Measurements from ENCODE around the gene TBX18.

The TBX18 gene

GRCh38 chr6:84764332-84765049 is at the start of gene TBX18:
Gene TBX18, minus strand, starts transcription at chr6:84764598. Its CDS starts 417 bp downstream, at chr6:84764181.
- DNase-seq (ENCODE audit: extremely low read depth, insufficient read length): no peak
- no peak within 1 kb of the TSS for H3K4me3 ChIP-seq (replicated peaks; ENCODE audit: low read depth, low read length)
- no peaks in the 10 kb centered on the region for H3K36me3 ChIP-seq (ENCODE audit: control insufficient read depth, insufficient read depth, low read length)
- no peaks in the 10 kb centered on the region for H3K27me3 ChIP-seq (replicated peaks; ENCODE audit: control insufficient read depth, insufficient read depth, low read length)
- TF ChIP-seq CTCF (IDR thresholded peaks at IDR 0.05; ENCODE audit: insufficient read depth, low read length, poor library complexity, severe bottlenecking): no peak

GRCh38 chr6:84811351-84811750 is 47.0 kb upstream of the TBX18 start:
- no peak overlapping the region for H3K4me3 ChIP-seq (replicated peaks; ENCODE audit: low read depth, low read length)
- DNase-seq (ENCODE audit: extremely low read depth, insufficient read length): no peak
- no peaks in the 10 kb centered on the region for H3K27me3 ChIP-seq (replicated peaks; ENCODE audit: control insufficient read depth, insufficient read depth, low read length)
- no peaks in the 10 kb centered on the region for H3K36me3 ChIP-seq (ENCODE audit: control insufficient read depth, insufficient read depth, low read length)
- no peak for TF ChIP-seq CTCF (IDR thresholded peaks at IDR 0.05; ENCODE audit: insufficient read depth, low read length, poor library complexity, severe bottlenecking)

GRCh38 chr6:84809455-84809854 is 45.1 kb upstream of the TBX18 start:
- TF ChIP-seq CTCF (IDR thresholded peaks at IDR 0.05; ENCODE audit: insufficient read depth, low read length, poor library complexity, severe bottlenecking): no peak
- no peak for DNase-seq (ENCODE audit: extremely low read depth, insufficient read length)
- Histone ChIP-seq H3K36me3 (ENCODE audit: control insufficient read depth, insufficient read depth, low read length) (no peaks in the 10 kb centered on the region), H3K27me3 (replicated peaks; ENCODE audit: control insufficient read depth, insufficient read depth, low read length) (no peaks in the 10 kb centered on the region), H3K4me3 (replicated peaks; ENCODE audit: low read depth, low read length) (no peak overlapping the region)

GRCh38 chr6:84808491-84809061 is 44.2 kb upstream of the TBX18 start:
- no peak for TF ChIP-seq CTCF (IDR thresholded peaks at IDR 0.05; ENCODE audit: insufficient read depth, low read length, poor library complexity, severe bottlenecking)
- H3K4me3 ChIP-seq (replicated peaks; ENCODE audit: low read depth, low read length): no peak overlapping the region
- no peak for DNase-seq (ENCODE audit: extremely low read depth, insufficient read length)
- H3K36me3 ChIP-seq (ENCODE audit: control insufficient read depth, insufficient read depth, low read length): no peaks in the 10 kb centered on the region
- no peaks in the 10 kb centered on the region for H3K27me3 ChIP-seq (replicated peaks; ENCODE audit: control insufficient read depth, insufficient read depth, low read length)

- H3K36me3 ChIP-seq (ENCODE audit: control insufficient read depth, insufficient read depth, low read length): no peaks in the 10 kb centered on the region
- no peak overlapping the region for H3K4me3 ChIP-seq (replicated peaks; ENCODE audit: low read depth, low read length)
- TF ChIP-seq CTCF (IDR thresholded peaks at IDR 0.05; ENCODE audit: insufficient read depth, low read length, poor library complexity, severe bottlenecking): no peak
- DNase-seq (ENCODE audit: extremely low read depth, insufficient read length): no peak
- H3K27me3 ChIP-seq (replicated peaks; ENCODE audit: control insufficient read depth, insufficient read depth, low read length): no peaks in the 10 kb centered on the region
Observed at GRCh38 chr6:84805145-84805544, 40.7 kb upstream of the TBX18 start.

Data from GM06990 (cell line).